Heart left ventricle (tissue), 16 donors: ENCODE measurements around the gene TUBB2A. TPM values are rescaled to one million over a fixed set of nuclear protein-coding genes. Genes with fewer than 3 reads are reported as not detected.

Experiments
- ATAC-seq, 4 donors: fragments of 200-7000 bp; cut with Tn5 transposase; one replicate each; pipeline ENCODE4 v1.9.1; 2020 to 2022; ENCODE audit warnings: moderate library complexity in 4 of 4, mild to moderate bottlenecking in 3 of 4, moderate number of reproducible peaks in 1 of 4
- DNase-seq, 5 donors: peaks; one replicate each; pipeline ENCODE4 v3.0.0-alpha.2; 2020
- H3K27ac ChIP-seq, 12 donors: fragments of 200-600 bp; sonication (generic) in 4 of 12; one replicate each; pipeline versions ENCODE4 v1.5.0 to v1.8.0; 2016 to 2022; ENCODE audit warnings: mild to moderate bottlenecking in 2 of 12
- H3K27me3 ChIP-seq, 9 donors: fragments of 200-600 bp; sonication (generic) in 2 of 9; one replicate each; pipeline versions ENCODE4 v1.5.1 to v1.8.0; 2016 to 2022; ENCODE audit warnings: mild to moderate bottlenecking in 3 of 9
- H3K36me3 ChIP-seq, 9 donors: fragments of 200-600 bp; sonication (generic) in 2 of 9; one replicate each; pipeline versions ENCODE4 v1.5.0 to v1.8.0; 2018 to 2022; ENCODE audit warnings: mild to moderate bottlenecking in 2 of 9
- H3K4me1 ChIP-seq, 12 donors: fragments of 200-600 bp; sonication (generic) in 4 of 12; one replicate each; pipeline versions ENCODE4 v1.5.0 to v1.8.0; 2016 to 2022; ENCODE audit warnings: mild to moderate bottlenecking in 3 of 12
- H3K4me3 ChIP-seq, 12 donors: fragments of 200-600 bp; sonication (generic) in 4 of 12; one replicate each; pipeline versions ENCODE4 v1.5.0 to v1.8.0; 2017 to 2022; ENCODE audit warnings: mild to moderate bottlenecking in 9 of 12, moderate library complexity in 4 of 12
- H3K9me3 ChIP-seq, 12 donors: fragments of 200-600 bp; sonication (generic) in 4 of 12; one replicate each; pipeline versions ENCODE4 v1.5.0 to v1.8.0; 2016 to 2022; ENCODE audit warnings: mild to moderate bottlenecking in 1 of 12
- CTCF ChIP-seq, 12 donors: fragments of 200-600 bp; sonication (generic) in 4 of 12; IDR thresholded peaks; one replicate each; pipeline versions ENCODE4 v1.5.0 to v1.8.0; 2018 to 2022; ENCODE audit warnings: antibody characterized with exemption in 12 of 12, mild to moderate bottlenecking in 5 of 12
- POLR2A ChIP-seq, 2 donors: fragments of 450-650 bp; IDR thresholded peaks; one replicate each; pipeline ENCODE4 v1.6.1; 2017; ENCODE audit warnings: antibody characterized with exemption in 2 of 2, mild to moderate bottlenecking in 2 of 2, moderate library complexity in 2 of 2
- WGBS, 4 donors: extraction: QIAGEN DNeasy Blood & Tissue Kit in 2 of 4; methylation state at CpG; one replicate each; pipeline versions ENCODE4 v1.1.5 to v1.1.7; 2013 to 2018; 5-methylcytosine and 5-hydroxymethylcytosine counted together
- intact Hi-C, 10 donors: fragments of 100-400 bp; cut with DNase I; formaldehyde crosslinking; loops; one replicate each; pipeline versions ENCODE4 v1.11.1 to v1.14.2; 2022
- polyA plus RNA-seq, 2 donors: library from polyadenylated mRNA; stranded (reverse); fragments of 200-250 nt; gene quantifications; one replicate each; pipeline ENCODE4 v1.2.3, GENCODE V29; 2013
- total RNA-seq, 9 donors: library from RNA; depleted of rRNA in 2 of 9; stranded (reverse); fragments of >200 nt in 2 of 9; fragmentation: NEBNext Ultra II Directional in 3 of 9; extraction: Animal tissue kit (Norgen Biotek cat#: 25700) in 3 of 9; gene quantifications; one replicate each; pipeline versions ENCODE4 v1.1.0 to v1.2.4, GENCODE V29; 2016 to 2023
- donor health status: ischemic (EF 13 %, LVEDD 7.1; RV severe dilation, severe dysfunction).
- donor health status: healthy with polysubstance abuse.
- donor health status: DM: no; HTN: yes; CAD: no.
- donor health status: DM: no; HTN: no; CAD: no.
- donor health status: ischemic (EF 25% LVEDD 6.9; RV normal size, moderate dysfunction).
- donor health status: ischemic (EF 25% LVEDD 5.7; RV mildly dilated, moderate dysfunction).
- donor health status: healthy.
- donor health status: DM: yes; HTN: yes; CAD: no.
- donor health status: ischemic (EF 35%, LVEDD 5.7; RV mildly dilated, moderate dysfunction).
- donor health status: nonischemic (EF 11% LVEDD 7.7; RV severe dilation, severe dysfunction).
- donor health status: DM: yes; HTN: yes; CAD: no.
- donor health status: PGD.
- donor health status: ischemic (EF 29% LVEDD 5.4; RV normal size, mild dysfunction).
- donor health status: nonischemic (EF 23%, LVEDD 6.1; RV moderate dilation, normal function).

Gene TUBB2A
- total and polyA plus RNA-seq, 11 donors: 12.7 to 61.7 (median 26.0) TPM

- Histone ChIP-seq H3K9me3 (no peaks in the 10 kb centered on the region), H3K4me1 (peaks cover 0 to 26% (median 5%) of the 10 kb centered on the region in 12 donors), H3K27me3 (no peaks in the 10 kb centered on the region), H3K4me3 (no peak overlapping the region), H3K36me3 (peaks cover 0 to 86% (median 30%) of the 10 kb centered on the region in 9 donors), H3K27ac (no peak overlapping the region)
- intact Hi-C loops: loop anchor here in 1 of 10 donors (5.0 kb wide), 1 partner anchor 97 kb away; no protein-coding TSS in a partner anchor
- no peak for TF ChIP-seq CTCF (IDR thresholded peaks at IDR 0.05)
- DNase-seq: no peak
- 92 to 95% (median 93%) methylated on average over 13 of the region's 13 CpGs for WGBS, 4 donors
- no peak for ATAC-seq
Observed at GRCh38 chr6:3135668-3136291, 21.6 kb downstream of the TUBB2A start.

- Histone ChIP-seq H3K27me3 (no peaks in the 10 kb centered on the region), H3K4me1 (peaks cover 0 to 9% (median 0%) of the 10 kb centered on the region in 12 donors), H3K9me3 (no peaks in the 10 kb centered on the region), H3K27ac (no peak overlapping the region), H3K36me3 (peaks cover 0 to 85% (median 40%) of the 10 kb centered on the region in 9 donors), H3K4me3 (no peak overlapping the region)
- ATAC-seq (no peak), DNase-seq (no peak)
- intact Hi-C loops: loop anchor here in 1 of 10 donors (5.0 kb wide), 1 partner anchor 604 kb away; no protein-coding TSS in a partner anchor
- no peak for TF ChIP-seq CTCF (IDR thresholded peaks at IDR 0.05)
- TF ChIP-seq POLR2A (IDR thresholded peaks at IDR 0.05): no peak
- 93 to 95% (median 94%) methylated on average over 9 of the region's 9 CpGs for WGBS, 4 donors
Observed at GRCh38 chr6:3133515-3133914, 23.8 kb downstream of the TUBB2A start.

- Histone ChIP-seq H3K9me3 (no peaks in the 10 kb centered on the region), H3K27me3 (no peaks in the 10 kb centered on the region), H3K36me3 (peaks cover 0 to 69% (median 32%) of the 10 kb centered on the region in 9 donors), H3K4me1 (peaks cover 0 to 16% (median 0%) of the 10 kb centered on the region in 12 donors), H3K4me3 (no peak overlapping the region), H3K27ac (no peak overlapping the region)
- ATAC-seq (no peak), DNase-seq (no peak)
- intact Hi-C loops: loop anchor here in 1 of 10 donors (5.0 kb wide), 1 partner anchor 606 kb away; no protein-coding TSS in a partner anchor
- WGBS, 4 donors: 92 to 94% (median 93%) methylated on average over 15 of the region's 15 CpGs
- TF ChIP-seq POLR2A (IDR thresholded peaks at IDR 0.05) (no peak), CTCF (IDR thresholded peaks at IDR 0.05) (no peak)
Observed at GRCh38 chr6:3131695-3132094, 25.6 kb downstream of the TUBB2A start.

- no peak for ATAC-seq
- H3K4me1 ChIP-seq: peaks cover 0 to 19% (median 0%) of the 10 kb centered on the region in 12 donors
- no peak overlapping the region for H3K27ac ChIP-seq
- DNase-seq: no peak
- 82 to 90% (median 89%) methylated on average over 15 of the region's 15 CpGs for WGBS, 4 donors
- intact Hi-C loops: loop anchor here in 5 of 10 donors (2.0 to 10.0 kb wide), 4 partner anchors 34 to 606 kb away; no protein-coding TSS in a partner anchor
- no peaks in the 10 kb centered on the region for H3K9me3 ChIP-seq
- peak overlapping the region in 3 of 12 donors; percentile 4 to 47 (median 43) for H3K4me3 ChIP-seq
- peaks cover 0 to 48% (median 19%) of the 10 kb centered on the region in 9 donors for H3K36me3 ChIP-seq
- TF ChIP-seq POLR2A (IDR thresholded peaks at IDR 0.05) (no peak), CTCF (IDR thresholded peaks at IDR 0.05) (no peak)
- no peaks in the 10 kb centered on the region for H3K27me3 ChIP-seq
Observed at GRCh38 chr6:3128356-3129108, 28.8 kb downstream of the TUBB2A start.
